ENCODE measurements around the gene RIMBP3C. TPM values are rescaled to one million over a fixed set of nuclear protein-coding genes. Genes with fewer than 3 reads are reported as not detected.
"Not testable (repeated sequence)": the region's sequence is repeated elsewhere in the genome, so short reads cannot be mapped to it uniquely, and the experiment has no call there.

RIMBP3C gene
- total and polyA plus RNA-seq, 2 experiments from 2014 or later: 1.1 TPM; not detected in 1

DNA sequence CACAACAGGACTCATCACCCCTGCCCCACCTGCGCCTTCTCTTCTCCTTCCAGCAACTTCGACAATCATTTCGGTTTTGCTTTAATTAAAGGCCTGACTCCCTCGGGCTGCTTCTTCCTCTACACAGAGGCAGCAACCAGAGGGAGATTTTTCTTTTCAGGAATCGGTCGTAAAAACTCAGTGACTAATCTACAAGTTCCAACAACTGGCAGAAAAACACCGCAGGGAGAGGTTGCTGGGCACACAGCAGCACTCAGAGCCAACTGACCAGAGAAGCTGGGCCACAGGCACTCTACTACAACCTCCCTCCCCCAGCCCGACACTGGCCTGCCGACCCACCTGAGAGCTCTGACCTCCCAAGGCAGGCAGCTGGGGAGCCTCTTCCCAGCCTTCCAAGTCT, 36.0 kb downstream of the RIMBP3C start:
- not testable (repeated sequence) for H3K9me3 Mint-ChIP-seq; H3K27ac Mint-ChIP-seq; H3K4me1 ChIP-seq (ENCODE audit: insufficient read depth); H3K4me3 Mint-ChIP-seq; H3F3A ChIP-seq (replicated peaks; ENCODE audit: low read depth); ATAC-seq; H3K36me3 ChIP-seq (ENCODE audit: insufficient read depth); H4K20me1 ChIP-seq (replicated peaks; ENCODE audit: insufficient read depth); H3K4me3 ChIP-seq; H3K27me3 Mint-ChIP-seq (ENCODE audit: insufficient read depth, low read depth, poor library complexity); H3K9me2 ChIP-seq (ENCODE audit: insufficient read depth); H3K79me2 ChIP-seq (replicated peaks; ENCODE audit: insufficient read depth); H3K27ac ChIP-seq (ENCODE audit: low read depth); H2AFZ ChIP-seq; H3K36me3 Mint-ChIP-seq (ENCODE audit: low read depth); H3K4me1 Mint-ChIP-seq; DNase-seq (ENCODE audit: low spot score); H3K27me3 ChIP-seq (ENCODE audit: insufficient read depth); H3K4me2 ChIP-seq

- not testable (repeated sequence) for H4K20me1 ChIP-seq (replicated peaks; ENCODE audit: insufficient read depth); H3K9me3 Mint-ChIP-seq; H3K9me2 ChIP-seq (ENCODE audit: insufficient read depth); H3K27ac ChIP-seq (ENCODE audit: low read depth); H3K27me3 Mint-ChIP-seq (ENCODE audit: insufficient read depth, low read depth, poor library complexity); H3K36me3 ChIP-seq (ENCODE audit: insufficient read depth); H3K4me1 Mint-ChIP-seq; H3K4me3 ChIP-seq; DNase-seq (ENCODE audit: low spot score); H2AFZ ChIP-seq; H3K4me1 ChIP-seq (ENCODE audit: insufficient read depth); H3K36me3 Mint-ChIP-seq (ENCODE audit: low read depth); H3K27me3 ChIP-seq (ENCODE audit: insufficient read depth); H3F3A ChIP-seq (replicated peaks; ENCODE audit: low read depth); H3K79me2 ChIP-seq (replicated peaks; ENCODE audit: insufficient read depth); H3K27ac Mint-ChIP-seq; H3K4me3 Mint-ChIP-seq; H3K4me2 ChIP-seq
- ATAC-seq: peak; percentile 1
These were observed 37.1 kb downstream of the RIMBP3C start for GRCh38 chr22:21514117-21514516.

DNA sequence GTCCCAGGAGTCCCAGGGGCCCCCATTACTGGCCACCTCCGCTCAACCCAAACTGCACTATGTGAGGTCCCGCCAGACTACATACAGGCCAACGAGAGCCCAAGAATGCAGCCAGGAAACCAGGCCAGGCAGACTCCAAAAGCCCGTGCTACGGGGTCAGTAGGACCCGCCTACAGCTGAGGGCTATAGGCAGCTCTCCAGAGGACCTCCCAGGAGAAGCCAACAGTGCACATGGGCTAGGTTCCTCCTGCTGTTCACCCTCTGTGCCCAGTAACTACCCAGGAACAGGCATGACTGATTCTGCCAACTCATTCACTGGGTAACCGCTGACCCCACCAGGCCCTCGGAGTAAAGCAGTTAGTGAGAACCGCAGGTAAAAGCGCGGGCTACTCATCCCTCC, 39.2 kb downstream of the RIMBP3C start:
- H3K4me1 Mint-ChIP-seq; H3K4me3 Mint-ChIP-seq; H3K36me3 Mint-ChIP-seq (ENCODE audit: low read depth); H3K9me3 Mint-ChIP-seq; H3K27me3 Mint-ChIP-seq (ENCODE audit: insufficient read depth, low read depth, poor library complexity); H3K4me3 ChIP-seq; H3K4me2 ChIP-seq; H3K9me2 ChIP-seq (ENCODE audit: insufficient read depth); H3K36me3 ChIP-seq (ENCODE audit: insufficient read depth); H3K27ac Mint-ChIP-seq; H4K20me1 ChIP-seq (replicated peaks; ENCODE audit: insufficient read depth); H2AFZ ChIP-seq; DNase-seq (ENCODE audit: low spot score); H3K27me3 ChIP-seq (ENCODE audit: insufficient read depth); H3K4me1 ChIP-seq (ENCODE audit: insufficient read depth); H3K27ac ChIP-seq (ENCODE audit: low read depth); H3K79me2 ChIP-seq (replicated peaks; ENCODE audit: insufficient read depth); H3F3A ChIP-seq (replicated peaks; ENCODE audit: low read depth): not testable (repeated sequence)
- 0 out of 3 replicates have a peak, but pooled peaks have one; percentile 2 for ATAC-seq
- TF ChIP-seq, protein P1, sequence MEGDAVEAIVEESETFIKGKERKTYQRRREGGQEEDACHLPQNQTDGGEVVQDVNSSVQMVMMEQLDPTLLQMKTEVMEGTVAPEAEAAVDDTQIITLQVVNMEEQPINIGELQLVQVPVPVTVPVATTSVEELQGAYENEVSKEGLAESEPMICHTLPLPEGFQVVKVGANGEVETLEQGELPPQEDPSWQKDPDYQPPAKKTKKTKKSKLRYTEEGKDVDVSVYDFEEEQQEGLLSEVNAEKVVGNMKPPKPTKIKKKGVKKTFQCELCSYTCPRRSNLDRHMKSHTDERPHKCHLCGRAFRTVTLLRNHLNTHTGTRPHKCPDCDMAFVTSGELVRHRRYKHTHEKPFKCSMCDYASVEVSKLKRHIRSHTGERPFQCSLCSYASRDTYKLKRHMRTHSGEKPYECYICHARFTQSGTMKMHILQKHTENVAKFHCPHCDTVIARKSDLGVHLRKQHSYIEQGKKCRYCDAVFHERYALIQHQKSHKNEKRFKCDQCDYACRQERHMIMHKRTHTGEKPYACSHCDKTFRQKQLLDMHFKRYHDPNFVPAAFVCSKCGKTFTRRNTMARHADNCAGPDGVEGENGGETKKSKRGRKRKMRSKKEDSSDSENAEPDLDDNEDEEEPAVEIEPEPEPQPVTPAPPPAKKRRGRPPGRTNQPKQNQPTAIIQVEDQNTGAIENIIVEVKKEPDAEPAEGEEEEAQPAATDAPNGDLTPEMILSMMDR (conservative IDR thresholded peaks at IDR 0.05; ENCODE audit: low read depth in 2 of 2): peak in 1 of 2 experiments; percentile 12; a peak in 1 of 4 replicates

- H3K27ac Mint-ChIP-seq; H4K20me1 ChIP-seq (replicated peaks; ENCODE audit: insufficient read depth); H3K27ac ChIP-seq (ENCODE audit: low read depth); H3K27me3 ChIP-seq (ENCODE audit: insufficient read depth); H3K4me1 ChIP-seq (ENCODE audit: insufficient read depth); H3K27me3 Mint-ChIP-seq (ENCODE audit: insufficient read depth, low read depth, poor library complexity); H3K9me2 ChIP-seq (ENCODE audit: insufficient read depth); DNase-seq (ENCODE audit: low spot score); H2AFZ ChIP-seq; H3K36me3 ChIP-seq (ENCODE audit: insufficient read depth); H3F3A ChIP-seq (replicated peaks; ENCODE audit: low read depth); H3K4me1 Mint-ChIP-seq; H3K36me3 Mint-ChIP-seq (ENCODE audit: low read depth); H3K4me3 Mint-ChIP-seq; H3K4me3 ChIP-seq; H3K9me3 Mint-ChIP-seq; H3K79me2 ChIP-seq (replicated peaks; ENCODE audit: insufficient read depth); H3K4me2 ChIP-seq: not testable (repeated sequence)
- ATAC-seq: peak; percentile 14
These were observed 40.9 kb downstream of the RIMBP3C start for GRCh38 chr22:21510397-21510796.

DNA sequence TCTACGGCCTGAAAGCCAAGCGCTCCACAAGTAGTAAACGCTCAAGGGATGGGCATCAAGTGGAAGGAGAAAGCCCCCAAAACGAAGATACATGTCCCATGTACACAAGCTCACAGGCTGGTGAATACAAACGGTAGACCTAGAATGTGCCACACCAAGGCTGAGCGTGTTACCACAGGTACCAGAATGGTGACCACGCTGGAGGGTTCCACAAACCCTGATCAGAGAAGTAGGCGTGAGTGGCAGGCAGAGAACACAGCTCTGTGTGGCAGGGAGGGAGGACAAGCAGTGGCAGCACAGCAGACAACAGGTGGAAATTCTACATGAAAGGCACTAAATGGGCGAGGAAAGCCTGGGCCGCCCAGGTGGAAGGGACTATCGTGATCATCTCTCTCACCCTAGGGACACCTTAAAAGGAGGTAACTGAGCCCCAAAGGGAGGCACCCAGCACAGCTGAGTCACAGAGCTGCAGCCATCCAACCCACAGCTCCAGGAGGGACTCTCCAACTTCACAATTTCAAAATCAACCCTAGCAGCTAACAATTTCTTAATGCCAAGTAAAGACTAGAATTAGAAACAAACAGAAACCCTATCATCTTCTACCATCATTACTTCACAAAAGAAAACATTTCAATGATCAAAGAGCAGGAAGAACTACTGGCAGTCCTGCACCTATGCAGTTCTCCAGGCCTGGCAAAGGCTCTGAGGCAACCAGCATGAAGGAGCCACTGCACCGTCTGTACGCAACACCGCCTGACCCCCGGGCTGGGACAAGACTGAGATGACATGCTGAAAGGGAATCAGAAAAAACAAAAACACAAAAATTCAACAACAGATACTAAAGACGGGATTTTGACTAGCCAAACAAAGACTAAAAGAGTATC, 51.4 kb downstream of the RIMBP3C start:
- not testable (repeated sequence) for H4K20me1 ChIP-seq (replicated peaks; ENCODE audit: insufficient read depth); H2AFZ ChIP-seq; ATAC-seq; H3K27me3 Mint-ChIP-seq (ENCODE audit: insufficient read depth, low read depth, poor library complexity); H3K27ac Mint-ChIP-seq; H3K36me3 Mint-ChIP-seq (ENCODE audit: low read depth); H3K79me2 ChIP-seq (replicated peaks; ENCODE audit: insufficient read depth); H3F3A ChIP-seq (replicated peaks; ENCODE audit: low read depth); H3K4me1 Mint-ChIP-seq; DNase-seq (ENCODE audit: low spot score); H3K4me3 Mint-ChIP-seq; H3K4me1 ChIP-seq (ENCODE audit: insufficient read depth); H3K27ac ChIP-seq (ENCODE audit: low read depth); H3K4me2 ChIP-seq; H3K9me2 ChIP-seq (ENCODE audit: insufficient read depth); H3K27me3 ChIP-seq (ENCODE audit: insufficient read depth); H3K4me3 ChIP-seq; H3K9me3 Mint-ChIP-seq; H3K36me3 ChIP-seq (ENCODE audit: insufficient read depth)

GRCh38 chr22:21498489-21498888, 52.8 kb downstream of the RIMBP3C start:
- H3K36me3 Mint-ChIP-seq (ENCODE audit: low read depth); H3F3A ChIP-seq (replicated peaks; ENCODE audit: low read depth); H3K27ac ChIP-seq (ENCODE audit: low read depth); H3K27ac Mint-ChIP-seq; H3K4me1 Mint-ChIP-seq; DNase-seq (ENCODE audit: low spot score); H3K4me1 ChIP-seq (ENCODE audit: insufficient read depth); H3K27me3 ChIP-seq (ENCODE audit: insufficient read depth); H3K79me2 ChIP-seq (replicated peaks; ENCODE audit: insufficient read depth); H2AFZ ChIP-seq; H3K9me2 ChIP-seq (ENCODE audit: insufficient read depth); H4K20me1 ChIP-seq (replicated peaks; ENCODE audit: insufficient read depth); H3K9me3 Mint-ChIP-seq; H3K4me2 ChIP-seq; ATAC-seq; H3K36me3 ChIP-seq (ENCODE audit: insufficient read depth); H3K27me3 Mint-ChIP-seq (ENCODE audit: insufficient read depth, low read depth, poor library complexity); H3K4me3 Mint-ChIP-seq; H3K4me3 ChIP-seq: not testable (repeated sequence)

Measured in GM23338 (cell line).